IPS-18a (cell line): ENCODE data around the gene C2CD2.

ENCODE experiments used
- H3K27ac ChIP-seq: one replicate; pipeline ENCODE4 v1.5.1; 2013; ENCODE audit warnings: low read length
- H3K27me3 ChIP-seq: one replicate; pipeline ENCODE4 v1.6.1; 2013; ENCODE audit warnings: mild to moderate bottlenecking, low read length; ENCODE audit not compliant: control insufficient read depth, insufficient read depth
- H3K36me3 ChIP-seq: one replicate; pipeline ENCODE4 v1.6.1; 2013; ENCODE audit warnings: low read depth, low read length; ENCODE audit not compliant: control insufficient read depth
- H3K4me1 ChIP-seq: one replicate; pipeline ENCODE4 v1.6.1; 2013; ENCODE audit warnings: low read depth, low read length; ENCODE audit not compliant: control insufficient read depth
- H3K4me3 ChIP-seq: one replicate; pipeline ENCODE4 v1.5.1; 2013; ENCODE audit warnings: low read length
- H3K9ac ChIP-seq: one replicate; pipeline ENCODE4 v1.6.1; 2013; ENCODE audit warnings: mild to moderate bottlenecking, low read length, moderate library complexity
- H3K9me3 ChIP-seq: one replicate; pipeline ENCODE4 v1.6.1; 2013; ENCODE audit warnings: low read depth, low read length; ENCODE audit not compliant: control insufficient read depth

The C2CD2 gene

DNA sequence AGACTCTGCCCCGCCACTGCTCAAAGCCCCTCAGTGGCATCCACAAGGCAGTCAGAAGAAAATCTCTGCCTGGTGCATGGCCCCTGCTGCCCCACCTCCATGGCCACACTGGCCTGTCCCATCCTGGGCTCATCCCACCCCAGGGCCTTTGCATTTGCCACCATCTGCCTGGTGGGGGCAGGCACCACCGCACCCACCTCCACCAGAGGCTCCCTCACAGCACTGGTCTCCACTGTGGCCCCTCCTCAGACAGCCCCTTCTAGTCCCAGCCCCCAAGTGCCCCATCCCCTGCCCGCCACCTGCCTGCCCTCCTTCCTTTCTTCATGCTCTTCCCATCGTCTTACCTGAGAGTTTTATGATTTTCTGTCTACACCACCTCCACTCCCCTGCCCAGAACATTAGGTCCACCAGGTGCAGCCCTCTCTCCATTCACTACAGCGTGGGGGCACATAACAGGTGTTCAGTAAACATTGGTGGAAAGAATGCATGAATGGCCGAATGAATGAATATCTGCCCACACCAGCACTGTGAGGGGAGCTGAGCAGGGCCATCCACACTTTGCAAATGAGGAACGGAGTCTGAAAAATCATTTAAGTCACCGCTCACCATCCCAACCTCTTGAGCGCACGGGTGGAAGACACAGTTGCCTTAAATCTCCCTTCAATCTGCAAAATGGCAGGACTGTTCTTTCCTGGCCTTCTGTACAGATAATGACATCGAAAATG, 76.7 kb downstream of the C2CD2 start:
- Histone ChIP-seq H3K4me3 (no peak overlapping the region), H3K36me3 (no peaks in the 10 kb centered on the region), H3K27me3 (no peaks in the 10 kb centered on the region), H3K9ac (no peak overlapping the region), H3K4me1 (peaks cover 7% of the 10 kb centered on the region), H3K9me3 (no peaks in the 10 kb centered on the region), H3K27ac (no peak overlapping the region)

DNA sequence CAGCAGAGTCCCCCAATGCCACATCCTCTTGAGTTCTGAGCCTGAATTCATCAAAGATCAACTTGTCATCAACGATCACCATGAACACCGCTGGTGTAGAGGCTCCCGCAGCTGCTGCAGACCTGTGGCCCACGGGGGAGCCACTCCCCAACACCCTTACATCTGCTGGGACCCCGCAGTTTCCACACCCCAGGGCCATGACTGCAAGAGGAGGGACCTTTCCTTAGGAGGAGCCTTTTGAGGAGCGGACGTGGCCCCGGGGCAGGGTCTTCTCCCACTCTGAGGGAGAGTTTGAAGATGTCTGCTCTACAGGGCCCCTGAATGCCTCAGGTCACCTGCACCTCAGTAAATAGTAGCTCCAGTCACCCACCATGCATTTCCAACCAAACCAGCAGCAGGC, 77.4 kb downstream of the C2CD2 start:
- peaks cover 7% of the 10 kb centered on the region for H3K4me1 ChIP-seq
- no peaks in the 10 kb centered on the region for H3K36me3 ChIP-seq
- no peak overlapping the region for H3K9ac ChIP-seq
- H3K27ac ChIP-seq, result no peak overlapping the region
- no peaks in the 10 kb centered on the region for H3K9me3 ChIP-seq
- H3K27me3 ChIP-seq, result no peaks in the 10 kb centered on the region
- H3K4me3 ChIP-seq, result no peak overlapping the region

DNA sequence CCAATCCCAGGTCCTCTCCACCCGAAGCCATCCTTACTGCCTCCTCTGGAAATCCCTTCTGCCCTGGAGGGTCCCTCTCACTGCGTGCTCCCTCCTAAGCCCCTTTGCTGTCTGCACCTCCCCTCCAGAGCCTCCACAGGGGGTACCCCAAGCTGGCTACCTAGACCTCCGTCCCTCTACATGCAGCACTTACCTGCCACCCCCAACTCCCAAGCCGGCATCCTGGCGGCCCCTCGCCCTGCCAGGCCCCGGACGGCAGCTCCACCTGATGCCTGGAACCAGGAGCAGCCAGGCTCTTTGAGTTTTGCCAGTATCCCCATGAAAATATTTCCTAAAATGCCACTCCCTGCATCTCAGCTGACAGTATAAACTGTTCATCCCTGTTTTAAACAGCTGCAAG, 78.7 kb downstream of the C2CD2 start:
- no peak overlapping the region for H3K27ac ChIP-seq
- no peaks in the 10 kb centered on the region for H3K36me3 ChIP-seq

DNA sequence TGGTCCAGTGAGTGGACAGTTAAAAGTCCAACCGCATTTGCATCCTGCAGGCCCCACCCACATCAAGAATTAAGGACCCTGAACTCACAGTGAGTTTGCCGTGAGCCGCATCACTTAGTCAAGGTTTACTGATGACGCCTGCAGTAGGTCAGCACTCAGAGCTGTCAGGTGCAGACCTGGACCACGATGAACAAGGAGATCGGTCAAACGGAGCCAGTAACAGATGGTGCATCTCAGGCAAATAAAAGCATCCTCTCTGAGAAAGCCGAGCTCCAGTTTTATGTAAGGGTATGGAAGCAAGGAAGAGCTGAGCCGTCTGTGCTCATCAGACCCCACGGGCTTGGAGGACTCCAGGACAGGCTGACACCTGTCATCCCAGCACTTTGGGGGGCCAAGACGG, 79.2 kb downstream of the C2CD2 start:
- Histone ChIP-seq H3K9ac (no peak overlapping the region), H3K27ac (no peak overlapping the region), H3K4me1 (peaks cover 7% of the 10 kb centered on the region), H3K9me3 (no peaks in the 10 kb centered on the region), H3K36me3 (no peaks in the 10 kb centered on the region), H3K4me3 (no peak overlapping the region), H3K27me3 (no peaks in the 10 kb centered on the region)

More for the DNA sequence above, 78.7 kb downstream of the C2CD2 start:
- peaks cover 7% of the 10 kb centered on the region for H3K4me1 ChIP-seq
- no peak overlapping the region for H3K4me3 ChIP-seq
- H3K9ac ChIP-seq, result no peak overlapping the region
- no peaks in the 10 kb centered on the region for H3K9me3 ChIP-seq
- H3K27me3 ChIP-seq, result no peaks in the 10 kb centered on the region

DNA sequence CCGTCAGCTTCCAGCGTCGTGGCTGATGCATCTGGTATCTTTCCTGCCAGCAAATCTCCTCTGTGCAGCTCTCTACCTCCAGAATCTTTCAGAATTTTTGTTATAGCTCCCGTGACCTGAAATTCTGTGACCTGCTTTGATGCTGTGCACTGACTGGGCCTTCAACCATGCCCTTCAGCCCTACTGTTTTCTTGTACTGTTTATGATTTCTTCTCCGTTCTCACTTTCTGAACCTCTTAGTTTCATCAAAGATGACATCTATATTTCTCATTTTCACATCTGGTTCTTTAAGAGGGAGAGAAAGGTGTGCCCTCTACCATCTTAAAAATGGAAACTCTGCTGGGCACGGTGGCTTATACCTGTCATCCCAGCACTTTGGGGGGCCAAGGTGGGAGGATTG, 80.4 kb downstream of the C2CD2 start:
- Histone ChIP-seq H3K9me3 (no peaks in the 10 kb centered on the region), H3K4me1 (peaks cover 7% of the 10 kb centered on the region), H3K27me3 (no peaks in the 10 kb centered on the region), H3K9ac (no peak overlapping the region), H3K36me3 (no peaks in the 10 kb centered on the region), H3K4me3 (no peak overlapping the region), H3K27ac (no peak overlapping the region)

DNA sequence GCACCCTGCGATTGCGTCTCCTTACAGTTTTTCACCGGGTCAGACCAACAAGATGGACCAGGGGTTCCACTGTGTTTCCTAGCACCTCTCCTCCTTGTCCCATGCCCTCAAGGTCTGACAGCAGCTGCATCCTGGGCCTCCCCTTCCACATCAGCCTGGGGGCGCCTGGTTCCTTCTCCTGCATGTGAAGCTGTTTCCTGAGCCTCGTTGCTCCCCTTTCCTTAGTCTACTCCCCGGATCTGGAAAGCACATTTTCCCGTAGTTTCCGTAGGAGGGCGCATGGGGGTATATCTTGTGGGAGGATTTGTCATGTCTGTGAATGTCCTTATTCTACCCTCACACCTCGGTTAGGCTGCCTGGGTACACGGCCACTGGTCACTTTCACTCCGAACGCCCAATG, 80.8 kb downstream of the C2CD2 start:
- Histone ChIP-seq H3K4me3 (no peak overlapping the region), H3K36me3 (no peaks in the 10 kb centered on the region), H3K27me3 (no peaks in the 10 kb centered on the region), H3K27ac (no peak overlapping the region), H3K9ac (no peak overlapping the region), H3K4me1 (peaks cover 5% of the 10 kb centered on the region), H3K9me3 (no peaks in the 10 kb centered on the region)

DNA sequence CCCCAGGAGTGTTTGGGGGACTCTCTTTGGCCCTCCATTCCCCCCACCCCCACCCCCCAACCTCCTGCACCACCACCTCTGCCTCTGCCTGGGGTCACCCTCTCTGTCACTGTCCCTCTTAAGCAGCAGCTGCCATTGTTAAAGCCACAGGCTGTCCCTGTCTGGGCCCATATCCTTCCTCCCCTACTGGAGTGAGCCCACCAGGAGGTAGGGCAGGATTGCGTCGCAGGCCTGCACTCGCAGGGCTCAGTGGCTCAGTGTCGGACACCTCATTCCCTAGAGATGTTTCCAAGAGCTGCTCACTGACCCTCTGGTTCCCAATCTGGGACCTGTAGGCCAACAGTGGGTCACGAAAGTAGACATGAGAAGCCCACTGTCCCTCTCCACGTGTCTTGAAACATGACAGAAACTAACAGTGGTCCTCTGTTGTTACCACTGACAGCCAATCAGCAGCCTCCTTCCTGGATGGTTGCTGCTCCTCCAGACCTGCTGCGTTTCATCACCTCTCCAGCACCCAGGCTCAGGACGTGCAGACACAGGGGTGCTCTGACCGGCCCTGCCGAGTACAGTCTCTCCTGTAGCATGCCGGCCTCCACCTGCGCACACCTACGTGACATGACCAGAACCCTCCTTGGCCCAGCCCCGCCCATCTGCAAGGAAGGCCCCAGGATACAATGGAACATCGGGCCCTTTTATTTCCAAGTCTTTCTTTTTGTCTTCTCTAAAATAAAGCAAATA, 82.4 kb downstream of the C2CD2 start:
- Histone ChIP-seq H3K4me1 (no peaks in the 10 kb centered on the region), H3K27ac (no peak overlapping the region), H3K27me3 (no peaks in the 10 kb centered on the region), H3K9me3 (no peaks in the 10 kb centered on the region), H3K4me3 (no peak overlapping the region), H3K9ac (no peak overlapping the region), H3K36me3 (no peaks in the 10 kb centered on the region)

DNA sequence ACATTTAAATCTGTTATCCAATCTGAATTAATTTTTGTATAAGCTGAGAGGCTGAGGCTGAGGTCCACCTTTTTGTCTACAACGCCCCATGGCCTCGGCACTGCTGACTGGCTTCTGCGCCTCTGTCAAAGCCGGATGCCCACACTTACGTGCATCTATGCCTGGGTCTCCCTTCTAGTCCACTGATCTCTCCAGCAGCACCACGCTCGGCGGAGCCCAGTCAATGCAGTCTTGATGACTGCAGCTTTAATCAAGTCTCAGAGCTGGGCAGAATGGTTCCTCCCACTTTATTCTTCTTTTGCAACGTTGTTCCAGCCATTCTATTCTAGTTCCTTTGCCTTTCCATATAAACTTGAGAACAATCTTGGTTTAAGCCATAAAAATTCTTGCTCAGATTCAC, 84.0 kb downstream of the C2CD2 start:
- no peak overlapping the region for H3K4me3 ChIP-seq
- no peaks in the 10 kb centered on the region for H3K36me3 ChIP-seq
- H3K9ac ChIP-seq, result no peak overlapping the region
- H3K4me1 ChIP-seq, result no peaks in the 10 kb centered on the region
- H3K27ac ChIP-seq, result no peak overlapping the region
- no peaks in the 10 kb centered on the region for H3K27me3 ChIP-seq
- no peaks in the 10 kb centered on the region for H3K9me3 ChIP-seq

DNA sequence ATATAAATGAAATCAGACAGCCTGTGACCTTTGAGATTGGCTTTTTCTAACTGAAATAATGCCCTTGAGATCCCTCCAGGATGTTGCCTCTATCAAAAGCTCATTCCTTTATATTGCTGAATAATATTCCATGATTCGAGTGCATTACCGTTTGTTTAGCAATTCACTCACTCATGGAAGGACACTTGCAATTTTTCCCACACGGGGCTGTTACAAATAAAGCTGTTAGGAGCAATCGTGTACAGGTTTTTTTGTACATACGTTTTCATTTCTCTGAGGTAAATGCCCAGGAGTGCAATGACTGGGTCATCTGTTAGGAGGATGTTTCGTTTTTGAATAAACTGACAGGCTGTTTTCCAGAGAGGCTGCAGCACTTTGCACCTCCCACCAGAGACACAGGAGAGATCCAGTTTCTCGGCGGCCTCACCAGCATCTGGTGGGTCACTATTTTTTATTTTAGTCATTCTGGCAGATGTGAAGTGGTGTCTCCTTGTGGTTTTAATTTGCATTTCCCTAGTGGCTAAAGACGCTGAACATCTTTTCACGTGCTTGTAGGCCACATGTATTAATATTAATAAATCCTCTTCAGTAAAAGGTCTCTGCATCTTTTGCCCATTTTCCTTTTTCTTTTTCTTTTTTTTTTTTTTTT, 85.6 kb downstream of the C2CD2 start:
- no peak overlapping the region for H3K4me3 ChIP-seq
- H3K36me3 ChIP-seq, result no peaks in the 10 kb centered on the region
- H3K9me3 ChIP-seq, result no peaks in the 10 kb centered on the region
- no peaks in the 10 kb centered on the region for H3K27me3 ChIP-seq
- no peak overlapping the region for H3K9ac ChIP-seq
- H3K4me1 ChIP-seq, result no peaks in the 10 kb centered on the region
- H3K27ac ChIP-seq, result no peak overlapping the region

DNA sequence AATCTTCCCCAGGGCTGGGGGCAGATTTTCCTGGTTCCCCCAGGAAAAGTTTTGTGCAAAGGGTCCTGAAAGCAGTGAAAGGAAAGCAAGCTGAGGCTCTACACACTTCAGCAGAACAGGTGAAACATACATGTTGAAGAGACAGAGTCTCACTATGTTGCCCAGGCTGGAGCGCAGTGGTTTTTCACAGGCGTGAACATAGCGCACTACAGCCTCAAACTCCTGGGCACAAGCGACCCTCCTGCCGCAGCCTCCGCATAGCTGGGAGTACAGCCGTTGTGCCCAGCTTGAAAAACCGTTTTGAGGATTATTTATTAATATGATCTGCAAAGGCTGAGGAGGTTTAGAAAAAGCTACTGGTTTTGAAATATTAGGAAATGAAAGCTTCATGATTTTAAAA, 86.5 kb downstream of the C2CD2 start:
- Histone ChIP-seq H3K9me3 (no peaks in the 10 kb centered on the region), H3K9ac (no peak overlapping the region), H3K36me3 (no peaks in the 10 kb centered on the region), H3K27ac (no peak overlapping the region), H3K4me1 (no peaks in the 10 kb centered on the region), H3K27me3 (no peaks in the 10 kb centered on the region), H3K4me3 (no peak overlapping the region)

DNA sequence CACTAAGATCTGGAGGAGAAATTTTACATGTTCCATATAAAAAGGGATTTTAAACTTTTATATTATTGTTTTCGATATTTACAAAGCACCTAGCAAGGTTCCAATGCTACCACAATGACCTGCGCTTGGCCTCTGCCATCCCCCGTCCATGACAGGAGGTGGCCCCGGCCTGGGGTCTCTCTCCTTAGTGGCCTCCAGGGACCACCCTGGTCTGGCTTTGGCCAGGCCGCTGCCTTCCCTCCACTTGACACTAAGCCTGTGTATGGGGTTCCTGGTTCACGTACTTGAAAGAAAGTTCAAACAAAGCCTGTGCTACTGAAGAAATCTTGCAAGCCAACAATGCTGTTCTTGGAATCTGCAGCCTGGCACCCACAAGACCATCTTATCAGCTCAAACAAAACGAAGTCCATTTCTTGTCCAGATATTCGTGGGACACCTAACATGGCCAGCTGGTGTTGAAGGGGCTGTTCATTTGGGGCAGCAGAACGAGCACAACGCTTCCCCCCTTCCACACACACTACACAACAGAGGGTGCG, 87.5 kb downstream of the C2CD2 start:
- Histone ChIP-seq H3K4me3 (no peak overlapping the region), H3K27ac (no peak overlapping the region), H3K27me3 (no peaks in the 10 kb centered on the region), H3K36me3 (no peaks in the 10 kb centered on the region), H3K9me3 (no peaks in the 10 kb centered on the region), H3K9ac (no peak overlapping the region), H3K4me1 (no peaks in the 10 kb centered on the region)
